CD4-positive, alpha-beta T cell treated with Interleukin-17A for 4 hours (primary cell): ENCODE results near the gene NBEAL2.
A peak's percentile ranks its signal among the peaks of the same experiment; 100 is the strongest.

ENCODE experiments used
- DNase-seq: peaks from one replicate; pipeline ENCODE4 v3.0.0-alpha.2; 2020; ENCODE audit warnings: mixed read lengths

NBEAL2 gene

DNA sequence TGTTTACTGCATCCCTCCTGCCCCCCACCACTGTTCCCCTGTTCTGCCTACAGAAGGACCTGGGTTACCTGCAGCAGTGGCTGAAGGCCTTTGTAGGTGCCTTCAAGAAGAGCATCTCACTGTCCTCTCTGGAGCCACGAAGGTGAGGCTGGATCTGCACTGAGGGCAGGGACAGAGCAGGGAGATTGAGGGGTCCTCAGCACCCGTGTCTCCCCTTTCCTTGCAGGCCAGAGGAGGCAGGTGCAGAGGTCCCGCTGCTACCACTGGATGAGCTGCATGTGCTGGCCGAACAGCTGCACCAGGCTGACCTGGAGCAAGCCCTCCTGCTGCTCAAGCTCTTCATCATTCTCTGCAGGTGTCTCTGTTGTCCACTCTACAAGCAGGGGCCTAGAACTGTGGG, 9.2 kb downstream of the NBEAL2 start:
- no peak for DNase-seq

DNA sequence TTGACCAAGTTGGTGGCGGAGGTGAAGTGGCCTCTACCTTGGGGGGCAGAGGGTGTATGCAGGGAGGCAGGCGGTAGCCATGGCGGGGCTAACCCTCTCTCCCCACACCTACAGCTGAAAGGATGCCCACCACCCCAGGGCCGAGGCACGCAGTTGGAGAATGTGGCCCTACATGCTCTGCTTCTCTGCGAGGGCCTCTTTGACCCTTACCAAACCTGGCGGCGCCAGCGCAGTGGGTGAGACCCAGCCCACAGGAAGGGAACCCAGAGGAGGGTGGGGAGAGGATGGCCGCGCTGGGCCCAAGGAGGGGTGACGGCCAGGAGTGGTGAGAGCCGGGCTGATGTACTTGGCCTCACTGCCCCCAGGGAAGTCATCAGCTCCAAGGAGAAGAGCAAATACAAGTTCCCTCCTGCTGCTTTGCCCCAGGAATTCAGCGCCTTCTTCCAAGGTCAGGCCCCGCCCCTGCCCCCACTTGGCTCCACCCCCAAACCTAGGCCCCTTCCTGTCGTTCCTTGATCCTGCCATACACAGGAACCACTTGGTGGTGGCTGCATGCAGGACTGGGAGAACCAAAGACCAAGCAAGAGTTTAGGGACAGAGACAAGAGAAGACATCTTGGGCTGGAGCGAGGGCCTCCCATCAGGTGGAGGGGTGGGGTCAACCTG, 9.8 kb downstream of the NBEAL2 start:
- DNase-seq: no peak

DNA sequence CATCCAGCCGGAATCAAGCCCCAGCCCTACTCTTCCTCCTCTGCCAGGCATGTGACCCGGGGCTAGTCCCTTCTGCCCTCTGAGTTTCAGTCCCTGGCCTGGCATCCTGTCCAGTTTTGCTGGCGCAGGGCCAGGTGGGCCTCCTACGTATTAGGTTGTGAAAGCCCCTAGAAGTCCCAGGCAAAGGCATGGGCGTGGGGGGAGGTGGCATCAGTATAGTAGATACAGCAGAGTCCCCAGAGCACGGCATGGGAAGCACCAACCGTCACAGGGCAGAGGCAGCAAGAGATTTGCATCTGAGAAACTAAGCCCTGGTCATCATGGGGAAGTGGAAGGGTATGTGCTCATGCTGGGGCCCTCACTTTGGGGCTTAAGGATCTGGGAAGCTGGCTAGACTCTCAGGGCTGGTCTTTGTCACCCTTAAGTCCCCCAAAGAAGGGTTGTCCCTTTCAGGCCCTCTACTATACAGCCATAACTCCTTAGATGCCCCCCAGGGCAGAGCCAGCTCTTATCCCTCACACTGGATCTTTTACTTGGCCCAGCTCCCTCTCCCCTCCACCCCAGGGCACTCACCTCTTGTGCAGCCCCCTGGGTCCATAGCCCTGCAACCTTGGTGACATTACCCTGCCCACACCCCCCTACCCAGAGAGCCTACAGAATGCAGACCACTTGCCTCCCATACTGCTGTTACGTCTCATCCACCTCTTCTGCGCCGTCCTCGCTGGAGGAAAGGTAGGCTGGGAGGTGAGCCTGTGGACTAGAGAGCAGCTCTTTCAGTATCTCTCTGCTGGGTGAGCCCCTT, 11.3 kb downstream of the NBEAL2 start:
- no peak for DNase-seq

DNA sequence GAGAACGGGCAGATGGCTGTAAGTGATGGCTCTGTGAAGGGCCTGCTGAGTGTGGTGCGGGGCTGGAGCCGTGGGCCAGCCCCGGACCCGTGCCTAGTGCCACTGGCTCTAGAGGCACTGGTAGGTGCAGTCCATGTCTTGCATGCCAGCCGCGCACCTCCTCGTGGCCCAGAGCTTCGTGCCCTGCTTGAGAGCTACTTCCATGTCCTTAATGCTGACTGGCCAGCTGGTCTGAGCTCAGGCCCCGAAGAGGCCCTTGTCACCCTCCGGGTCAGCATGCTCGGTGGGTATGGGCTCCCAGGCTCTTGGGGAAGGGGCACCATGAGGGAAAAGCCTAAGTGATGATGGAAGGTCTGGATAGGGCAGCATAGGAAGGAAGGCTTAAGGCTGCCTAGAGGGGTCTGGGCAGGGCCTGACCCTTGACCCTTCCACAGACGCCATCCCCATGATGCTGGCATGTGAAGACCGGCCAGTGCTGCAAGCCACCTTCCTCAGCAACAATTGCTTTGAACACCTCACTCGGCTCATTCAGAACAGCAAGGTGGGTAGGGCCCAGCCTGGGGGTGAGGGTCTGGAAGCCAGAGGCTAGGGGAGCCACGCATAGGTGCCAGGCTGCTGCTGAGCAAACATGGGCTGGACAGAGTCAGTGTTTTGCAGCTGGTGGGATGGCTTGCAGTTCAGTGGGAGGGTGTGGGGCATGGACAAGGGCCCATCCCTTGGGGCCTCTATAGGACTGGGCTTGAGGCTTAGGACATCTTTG, 12.1 kb downstream of the NBEAL2 start:
- DNase-seq: no peak

DNA sequence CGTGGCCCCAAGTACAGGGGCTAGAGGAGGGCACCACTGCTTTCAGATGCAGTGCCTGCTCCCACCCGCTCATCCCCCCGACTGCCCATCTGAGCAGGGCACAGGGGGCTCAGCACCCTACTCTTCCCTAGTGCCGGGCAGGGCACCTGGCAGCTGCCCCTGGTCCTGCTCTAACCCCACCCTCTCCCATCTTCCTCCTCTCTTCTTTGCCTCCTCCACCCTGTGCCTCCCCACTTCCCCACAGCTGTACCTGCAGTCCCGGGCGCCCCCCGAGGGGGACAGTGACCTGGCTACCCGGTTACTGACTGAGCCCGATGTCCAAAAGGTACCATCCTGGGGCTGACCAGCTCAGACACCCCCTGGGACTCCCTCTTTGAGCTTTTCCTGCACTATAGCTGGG, 12.8 kb downstream of the NBEAL2 start:
- DNase-seq: no peak

DNA sequence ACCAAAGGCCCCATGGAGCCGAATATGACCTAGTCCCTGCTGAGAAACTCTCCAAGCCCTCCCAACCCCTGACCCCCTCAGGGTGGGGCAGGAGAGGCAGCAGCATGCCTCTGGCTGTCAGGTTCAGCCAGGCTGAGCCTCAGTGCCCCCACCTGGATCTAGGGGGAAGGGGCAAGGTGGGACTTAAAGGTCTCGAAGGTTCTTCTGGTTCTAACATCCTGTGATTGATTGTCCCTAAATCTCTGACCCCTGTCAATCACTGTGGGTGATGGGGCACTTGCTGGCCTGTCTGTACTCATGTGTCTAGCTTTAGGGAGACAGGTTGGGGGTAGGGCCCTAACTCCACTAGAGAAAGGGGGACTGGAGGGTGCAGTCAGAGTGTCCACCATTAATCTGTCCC, 13.8 kb downstream of the NBEAL2 start:
- no peak for DNase-seq

DNA sequence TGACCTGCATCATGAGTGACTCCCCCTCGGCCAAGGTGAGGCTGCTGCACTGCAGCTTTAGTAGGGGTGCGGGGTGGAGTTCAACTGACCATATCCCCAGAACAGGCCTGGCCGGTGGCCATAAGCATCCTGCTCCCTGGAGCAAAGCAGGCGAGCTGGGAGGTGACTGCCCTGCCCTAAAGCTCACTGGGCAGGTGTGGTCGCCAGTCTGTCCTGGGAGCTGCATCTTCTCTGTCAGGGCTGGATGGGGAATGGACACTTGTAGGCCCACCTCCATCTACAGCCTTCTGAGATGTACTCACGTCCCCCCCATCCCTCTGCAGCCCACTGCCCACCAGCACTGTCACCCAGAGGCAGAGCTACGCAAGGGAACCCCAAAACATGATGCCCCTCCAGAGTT, 14.5 kb downstream of the NBEAL2 start:
- no peak for DNase-seq

DNA sequence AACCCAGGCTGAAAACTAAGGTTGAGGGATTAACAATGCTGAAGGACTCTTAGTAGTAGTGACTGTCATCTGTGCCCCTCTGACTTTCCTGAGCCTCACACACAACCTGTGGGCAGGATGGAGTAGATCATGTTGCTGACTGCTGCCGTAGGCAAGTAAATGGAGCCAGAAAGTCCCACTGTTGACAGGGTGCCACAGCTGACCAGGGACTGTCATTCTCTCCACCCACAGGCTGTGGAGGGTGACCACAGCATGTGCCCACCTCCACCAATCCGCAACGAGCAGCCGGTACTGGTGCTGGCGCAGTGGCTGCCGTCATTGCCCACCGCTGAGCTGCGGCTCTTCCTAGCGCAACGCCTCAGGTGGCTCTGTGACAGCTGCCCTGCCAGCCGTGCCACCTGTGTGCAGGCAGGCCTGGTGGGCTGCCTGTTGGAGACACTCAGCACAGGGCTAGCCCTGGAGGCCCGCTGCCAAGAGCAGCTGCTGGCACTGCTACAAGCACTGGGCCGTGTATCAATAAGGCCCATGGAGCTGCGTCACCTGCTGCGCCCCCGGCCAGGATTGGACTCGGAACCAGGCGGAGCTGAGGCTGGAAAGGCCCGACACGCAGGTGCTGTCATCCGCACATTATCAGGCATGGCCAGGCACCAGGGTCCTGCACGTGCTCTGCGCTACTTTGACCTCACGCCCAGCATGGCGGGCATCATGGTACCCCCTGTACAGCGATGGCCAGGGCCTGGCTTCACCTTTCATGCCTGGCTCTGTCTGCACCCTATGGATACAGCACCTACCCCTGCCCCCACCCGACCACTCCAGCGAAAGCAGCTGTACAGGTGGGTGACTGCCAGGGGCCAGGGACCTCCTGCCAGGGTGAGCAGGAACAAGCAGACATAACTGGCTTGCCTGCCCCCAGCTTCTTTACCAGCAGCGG, 15.6 kb downstream of the NBEAL2 start:
- DNase-seq: no peak

DNA sequence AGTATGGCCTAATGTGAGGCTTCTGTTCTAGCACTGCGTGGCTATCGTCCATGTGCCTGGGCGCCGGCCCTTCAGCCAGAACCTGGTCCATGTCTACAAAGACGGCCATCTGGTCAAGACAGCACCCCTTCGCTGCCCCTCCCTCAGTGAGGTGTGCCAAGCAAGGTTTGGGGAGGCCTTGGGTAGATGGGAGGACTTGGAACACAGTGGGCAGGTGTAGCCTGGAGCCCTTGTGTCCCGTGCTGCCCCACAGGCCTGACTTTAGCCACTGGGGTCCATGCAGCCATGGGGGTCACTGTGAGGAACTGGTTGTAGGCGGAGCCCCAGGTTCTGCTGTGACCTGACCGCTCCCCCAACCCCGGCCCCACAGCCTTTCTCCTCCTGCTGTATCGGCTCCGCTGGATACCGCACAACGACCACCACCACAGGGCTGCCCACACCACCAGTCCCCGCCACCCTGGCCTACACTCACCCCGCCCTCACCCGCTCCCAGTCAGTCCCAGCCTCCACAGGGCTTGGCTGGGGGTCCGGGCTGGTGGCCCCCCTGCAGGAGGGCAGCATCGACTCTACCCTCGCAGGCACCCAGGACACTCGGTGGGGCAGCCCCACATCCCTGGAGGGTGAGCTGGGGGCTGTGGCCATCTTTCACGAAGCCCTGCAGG, 16.6 kb downstream of the NBEAL2 start:
- DNase-seq: no peak

DNA sequence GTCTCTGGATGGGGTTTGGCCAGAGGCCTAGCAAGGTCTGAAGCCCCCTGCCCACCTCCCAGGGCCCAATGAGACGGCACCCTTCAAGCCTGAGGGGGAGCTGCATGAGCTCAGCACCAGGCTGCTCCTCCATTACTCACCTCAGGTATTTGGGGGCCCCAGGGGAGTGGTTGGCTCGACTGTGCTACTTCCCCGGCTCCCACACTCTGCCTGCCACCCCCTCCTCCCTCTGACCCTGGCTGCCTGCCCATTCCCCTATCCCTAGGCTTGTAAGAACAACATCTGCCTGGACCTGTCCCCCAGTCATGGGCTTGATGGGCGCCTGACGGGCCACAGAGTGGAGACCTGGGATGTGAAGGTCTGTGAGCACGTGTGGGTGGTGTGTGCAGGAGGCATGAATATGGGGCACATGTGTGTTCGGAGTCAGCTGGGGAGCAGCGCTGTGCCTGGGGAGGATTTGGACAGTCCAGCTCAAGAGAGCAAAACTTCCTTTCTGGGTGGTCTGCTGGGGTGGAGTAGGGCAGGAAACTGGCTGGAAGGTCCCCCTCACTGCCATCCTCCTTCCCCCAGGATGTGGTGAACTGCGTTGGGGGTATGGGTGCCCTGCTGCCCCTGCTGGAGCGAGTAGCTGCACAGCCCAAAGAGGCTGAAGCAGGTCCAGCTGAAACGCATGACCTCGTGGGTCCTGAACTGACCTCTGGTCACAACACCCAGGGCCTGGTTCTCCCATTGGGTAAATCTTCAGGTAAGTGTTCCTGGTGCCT, 17.4 kb downstream of the NBEAL2 start:
- no peak for DNase-seq

DNA sequence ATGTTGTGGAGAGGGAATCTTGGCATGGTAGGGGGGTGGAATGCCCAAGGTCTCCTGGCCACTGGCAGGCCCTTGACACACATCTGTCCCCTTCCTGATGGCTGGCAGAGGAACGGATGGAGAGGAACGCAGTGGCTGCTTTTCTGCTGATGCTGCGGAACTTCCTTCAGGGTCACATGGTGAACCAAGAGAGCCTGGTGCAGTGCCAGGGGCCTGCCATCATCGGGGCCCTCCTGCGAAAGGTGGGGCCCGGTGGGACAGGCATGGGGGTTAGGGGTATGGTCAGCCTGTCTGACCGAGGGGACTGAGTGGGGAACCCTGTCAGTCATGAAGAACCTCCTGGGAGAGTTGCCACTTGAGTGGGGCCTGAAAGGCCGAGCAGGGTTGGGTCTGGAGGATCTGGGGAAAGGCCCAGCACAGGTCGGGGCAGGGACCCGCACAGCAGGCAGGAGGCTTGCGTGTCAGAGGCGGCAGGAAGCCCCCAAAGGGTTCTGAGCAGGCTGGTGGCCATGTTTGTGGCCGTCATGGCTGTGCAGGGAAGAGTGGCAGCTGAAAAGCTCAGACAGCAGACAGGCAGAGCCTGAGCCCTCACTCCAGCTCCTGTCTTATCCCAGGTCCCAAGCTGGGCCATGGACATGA, 18.1 kb downstream of the NBEAL2 start:
- no peak for DNase-seq

DNA sequence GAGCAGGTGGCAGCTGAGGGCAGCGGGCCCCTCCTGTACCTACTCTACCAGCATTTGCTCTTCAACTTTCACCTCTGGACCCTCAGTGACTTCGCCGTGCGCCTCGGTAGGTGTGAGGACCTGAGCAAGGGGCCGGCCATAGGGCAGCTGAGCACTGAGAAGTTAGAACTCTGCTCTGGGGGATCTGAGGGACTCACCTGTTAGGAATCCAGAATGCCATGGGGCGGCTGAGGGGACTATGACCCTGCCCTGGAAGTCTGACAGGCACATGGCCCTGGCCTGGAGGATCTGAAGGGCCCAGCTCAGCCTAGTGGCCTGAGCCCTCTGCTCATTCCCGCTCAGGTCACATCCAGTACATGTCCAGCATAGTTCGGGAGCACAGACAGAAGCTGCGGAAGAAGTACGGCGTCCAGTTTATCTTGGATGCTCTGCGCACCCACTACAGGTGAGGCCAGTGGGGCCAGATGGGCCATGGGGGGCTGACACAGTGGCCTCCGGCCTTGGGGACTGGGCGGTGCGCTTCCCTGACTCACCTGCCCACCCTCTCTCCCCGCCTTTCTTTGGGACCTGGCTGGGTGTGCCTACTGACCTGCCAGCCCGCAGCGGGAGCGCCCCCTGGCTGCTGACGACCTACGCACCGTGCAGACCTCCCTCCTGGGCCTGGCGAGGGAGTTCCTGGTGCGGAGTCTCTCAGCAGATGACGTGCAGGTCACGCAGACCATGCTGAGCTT, 18.8 kb downstream of the NBEAL2 start:
- peak; percentile 88 for DNase-seq

DNA sequence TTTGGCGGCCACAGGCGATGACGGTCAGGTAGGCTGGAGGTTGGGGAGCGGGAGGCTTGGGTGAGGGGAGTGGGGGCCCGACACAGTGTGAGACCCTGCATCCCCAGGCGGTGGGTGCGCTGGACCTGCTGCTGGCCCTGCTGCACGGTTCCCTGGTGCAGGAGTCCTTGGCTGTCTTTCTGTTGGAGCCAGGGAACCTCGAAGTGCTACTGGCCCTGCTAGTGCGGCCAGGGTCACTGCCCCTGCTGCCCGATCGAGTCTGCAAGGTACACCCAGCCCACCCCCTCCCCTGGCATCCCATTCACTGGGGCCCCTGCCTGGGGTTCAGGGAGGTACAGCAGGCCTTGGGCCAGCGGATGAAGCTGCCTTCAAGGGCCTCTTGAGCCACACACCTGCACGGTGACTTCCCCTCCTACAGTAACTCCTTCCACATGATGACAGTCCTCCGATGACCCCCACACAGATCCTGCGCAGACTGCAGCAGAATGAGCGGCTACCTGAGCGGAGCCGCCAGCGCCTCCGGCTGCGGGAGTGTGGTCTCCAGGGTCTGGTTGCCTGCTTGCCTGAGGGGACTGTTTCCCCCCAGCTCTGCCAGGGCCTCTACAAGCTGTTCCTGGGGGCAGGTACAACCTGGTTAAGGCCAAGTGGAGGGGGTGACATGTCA, 19.5 kb downstream of the NBEAL2 start:
- DNase-seq: no peak

DNA sequence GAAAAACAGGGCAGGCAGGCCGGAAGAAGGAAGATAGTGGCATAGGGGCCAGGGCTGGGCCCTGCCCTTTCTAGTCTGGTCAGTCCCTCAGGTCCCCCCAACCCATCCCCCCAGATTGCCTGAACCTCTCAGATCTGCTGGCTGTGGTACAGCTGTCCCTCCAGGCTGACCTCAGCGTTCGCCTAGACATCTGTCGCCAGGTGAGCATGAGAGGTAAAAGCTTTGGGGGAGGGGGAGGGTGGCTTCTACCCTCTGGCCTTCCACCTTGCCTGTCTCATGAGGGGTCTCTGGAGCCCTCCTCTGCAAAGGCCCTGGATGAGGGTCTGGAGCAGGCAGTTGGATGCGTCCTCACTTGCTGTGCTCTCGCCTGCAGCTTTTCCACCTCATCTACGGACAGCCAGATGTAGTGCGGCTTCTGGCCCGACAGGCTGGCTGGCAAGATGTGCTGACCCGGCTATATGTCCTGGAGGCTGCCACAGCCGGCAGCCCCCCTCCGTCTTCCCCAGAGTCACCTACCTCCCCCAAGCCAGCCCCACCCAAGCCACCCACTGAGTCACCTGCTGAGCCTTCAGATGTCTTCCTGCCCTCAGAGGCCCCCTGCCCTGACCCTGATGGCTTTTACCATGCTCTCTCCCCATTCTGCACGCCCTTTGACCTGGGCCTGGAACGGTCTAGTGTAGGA, 20.2 kb downstream of the NBEAL2 start:
- no peak for DNase-seq

DNA sequence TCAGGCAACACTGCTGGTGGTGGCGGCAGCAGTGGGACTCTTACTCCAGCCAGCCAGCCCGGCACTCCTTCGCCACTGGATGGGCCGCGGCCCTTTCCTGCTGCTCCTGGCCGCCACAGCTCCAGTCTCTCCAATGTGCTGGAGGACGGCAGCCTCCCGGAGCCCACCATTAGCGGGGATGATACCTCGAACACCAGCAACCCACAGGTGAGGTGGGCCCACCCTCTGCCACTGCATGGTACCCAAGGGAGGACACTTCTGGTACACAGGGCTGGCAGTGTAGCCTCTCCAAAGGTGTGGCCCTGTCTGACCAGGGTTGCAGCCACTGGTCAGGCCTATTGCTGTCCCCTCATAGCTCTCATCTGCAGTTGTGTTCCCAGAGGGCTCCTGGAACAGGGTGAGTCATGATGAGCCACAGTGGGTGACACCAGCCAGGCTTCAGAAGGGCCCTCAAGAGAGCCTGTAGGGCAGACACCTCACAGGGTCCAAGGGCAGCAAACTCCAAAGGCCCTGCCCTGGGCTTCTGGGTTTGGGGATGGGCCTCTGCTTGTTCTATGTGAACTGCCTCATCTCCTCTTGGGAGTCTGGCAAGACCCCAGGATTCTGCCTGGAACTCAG, 20.8 kb downstream of the NBEAL2 start:
- DNase-seq: no peak

DNA sequence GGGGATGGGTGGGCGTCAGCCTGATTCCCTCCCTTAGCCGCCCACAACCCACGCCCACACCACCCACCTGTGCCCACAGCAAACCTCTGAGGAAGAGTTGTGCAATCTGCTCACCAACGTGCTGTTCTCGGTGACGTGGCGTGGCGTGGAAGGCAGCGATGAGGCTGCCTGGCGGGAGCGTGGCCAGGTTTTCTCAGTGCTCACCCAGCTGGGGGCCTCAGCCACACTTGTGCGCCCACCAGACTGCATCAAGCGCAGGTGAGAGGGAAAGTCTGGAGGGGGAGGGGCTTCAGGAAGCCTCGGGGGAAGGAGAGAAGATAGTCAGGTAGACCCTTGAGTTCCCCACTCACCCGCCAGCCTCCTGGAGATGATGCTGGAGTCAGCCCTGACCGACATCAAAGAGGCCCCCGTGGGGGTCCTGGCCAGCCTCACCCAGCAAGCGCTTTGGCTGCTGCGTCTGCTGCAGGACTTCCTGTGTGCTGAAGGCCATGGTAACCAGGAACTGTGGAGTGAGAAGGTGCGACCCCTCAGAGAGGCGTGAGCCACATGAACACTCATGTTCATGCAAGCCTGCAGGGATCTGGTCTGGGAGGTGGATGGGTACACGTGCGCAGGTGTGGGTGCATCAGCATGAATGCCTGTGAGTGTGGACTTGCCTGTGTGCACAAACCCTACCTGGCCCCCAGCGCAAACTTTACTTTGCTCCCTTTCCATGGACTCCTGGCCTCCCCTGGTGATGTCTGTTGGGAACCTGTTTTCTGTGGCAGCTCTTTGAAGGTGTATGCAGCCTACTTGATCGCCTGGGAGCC, 21.7 kb downstream of the NBEAL2 start:
- DNase-seq: no peak

DNA sequence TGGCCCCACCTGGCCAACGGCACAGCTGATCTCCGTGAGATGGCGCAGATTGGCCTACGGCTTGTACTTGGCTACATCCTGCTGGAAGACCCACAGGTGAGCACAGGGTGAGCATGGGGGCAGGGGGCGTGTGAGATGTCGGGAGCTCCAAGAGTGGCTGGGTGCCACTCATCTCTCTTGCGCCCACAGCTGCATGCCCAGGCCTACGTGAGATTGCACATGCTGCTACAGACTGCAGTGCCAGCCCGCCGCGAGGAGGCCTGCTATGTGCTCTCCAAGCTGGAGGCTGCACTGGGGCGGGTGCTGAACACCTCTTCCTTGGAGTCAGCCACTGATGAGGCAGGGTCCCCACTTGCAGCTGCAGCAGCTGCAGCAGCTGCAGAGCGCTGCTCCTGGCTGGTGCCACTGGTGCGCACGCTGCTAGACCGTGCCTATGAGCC, 22.3 kb downstream of the NBEAL2 start:
- no peak for DNase-seq
